Stimulated activated CD8-positive, alpha-beta memory T cell treated with anti-CD3 and anti-CD28 coated beads, Interleukin-7, amount 100 ng/mL, for 24 hours (primary cell): ENCODE measurements around the gene SOCS2.
A peak's percentile ranks its signal among the peaks of the same experiment; 100 is the strongest.

Experiments used
- DNase-seq: peaks from one replicate; pipeline ENCODE4 v3.0.0-alpha.2; 2020; ENCODE audit warnings: low read depth

SOCS2 gene

DNA sequence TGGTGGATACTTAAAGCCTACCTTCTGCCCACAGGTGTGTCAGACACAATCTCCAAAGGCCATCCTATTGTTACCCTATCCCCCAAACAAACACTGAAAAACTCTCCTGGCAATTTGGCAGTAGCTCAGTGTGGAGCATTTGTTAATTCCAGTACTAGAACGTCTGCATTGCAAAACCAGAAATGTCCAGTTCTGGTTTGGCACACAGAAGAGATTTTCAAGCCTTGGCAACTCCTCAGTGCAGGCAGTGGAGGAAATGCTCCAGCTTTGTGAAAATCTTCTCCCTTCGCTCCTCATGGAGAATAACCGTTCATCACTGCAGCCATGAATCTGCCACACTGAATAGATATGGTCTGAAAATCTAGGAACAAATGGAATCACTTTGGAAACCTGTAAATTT, 5.3 kb upstream of the SOCS2 start:
- DNase-seq: no peak

DNA sequence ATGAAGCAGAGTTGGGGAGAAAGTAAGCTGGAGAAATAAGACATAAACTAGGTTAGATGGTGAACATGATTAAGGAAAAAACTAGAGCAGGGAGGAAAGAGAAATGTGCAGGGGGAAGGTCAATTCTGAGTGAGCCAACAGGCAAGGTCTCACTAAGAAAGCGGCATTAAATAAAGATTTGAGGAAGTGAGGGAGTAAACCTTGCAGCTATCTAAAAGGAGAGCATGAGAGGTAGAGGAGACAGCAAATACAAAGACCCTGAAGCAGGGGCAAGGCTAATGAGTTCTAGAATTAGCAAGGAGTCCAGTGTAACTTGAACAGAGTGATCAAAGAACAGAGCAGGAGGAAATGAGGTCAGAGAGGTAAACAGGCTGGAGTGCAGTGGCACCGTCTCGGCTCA, 4.4 kb upstream of the SOCS2 start:
- no peak for DNase-seq

DNA sequence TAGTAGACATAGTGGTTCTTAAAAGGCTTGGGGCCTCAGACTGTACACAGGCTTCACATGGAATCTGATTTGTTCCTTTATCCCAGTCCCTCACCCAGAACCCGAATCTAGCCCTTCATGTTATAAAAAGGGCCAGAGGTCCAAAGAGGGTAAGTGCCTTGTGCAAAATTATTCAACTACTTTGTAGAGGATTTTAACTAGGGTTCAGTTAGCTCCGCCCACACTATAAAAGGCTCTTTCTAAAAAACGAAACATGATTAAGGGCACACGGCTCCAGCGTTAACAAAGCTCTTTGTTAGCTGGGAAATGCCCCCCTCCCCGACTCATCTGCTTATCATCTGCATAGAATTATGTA, 3.2 kb upstream of the SOCS2 start:
- no peak for DNase-seq

DNA sequence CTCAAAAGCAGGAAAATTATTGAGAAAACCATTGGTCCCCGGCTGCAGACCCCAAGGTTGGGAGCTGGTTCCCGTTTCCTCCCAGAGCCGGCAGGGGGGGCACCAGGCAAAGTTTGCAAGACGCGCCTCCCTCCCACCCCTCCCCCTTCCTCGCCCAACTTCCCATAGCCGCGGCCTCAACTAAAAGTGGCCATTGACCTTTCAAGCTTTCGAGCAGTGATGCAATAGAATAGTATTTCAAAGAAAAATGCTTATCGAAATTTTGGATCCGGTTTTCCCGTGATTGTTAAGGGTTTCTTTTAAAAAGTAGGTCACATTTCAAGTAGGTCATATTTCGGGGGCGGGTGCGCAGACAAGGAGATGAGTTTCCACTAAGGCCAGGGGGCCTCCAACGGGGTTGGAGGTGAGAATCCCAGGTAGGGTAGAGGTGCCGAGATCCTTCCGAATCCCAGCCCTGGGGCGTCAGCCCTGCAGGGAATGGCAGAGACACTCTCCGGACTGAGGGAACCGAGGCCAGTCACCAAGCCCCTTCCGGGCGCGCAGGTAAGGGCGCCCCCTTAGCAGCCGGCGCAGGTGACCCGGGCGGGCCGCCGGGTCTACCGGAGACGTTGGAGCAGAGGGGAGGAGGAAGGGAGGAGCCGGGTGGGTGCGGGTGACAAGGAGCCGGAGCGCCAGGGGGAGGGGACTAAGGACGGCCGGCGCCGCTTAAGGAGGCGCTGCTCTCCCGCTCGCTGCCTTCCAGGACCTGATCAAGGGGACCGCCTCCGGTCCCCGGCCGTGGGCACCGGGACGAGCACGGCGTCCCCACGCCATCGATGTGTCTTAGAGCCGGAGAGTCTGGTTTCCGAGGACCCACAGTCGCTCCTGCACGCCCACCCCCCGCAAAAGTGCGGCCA, 2.6 kb upstream of the SOCS2 start:
- DNase-seq: peak; percentile 67

DNA sequence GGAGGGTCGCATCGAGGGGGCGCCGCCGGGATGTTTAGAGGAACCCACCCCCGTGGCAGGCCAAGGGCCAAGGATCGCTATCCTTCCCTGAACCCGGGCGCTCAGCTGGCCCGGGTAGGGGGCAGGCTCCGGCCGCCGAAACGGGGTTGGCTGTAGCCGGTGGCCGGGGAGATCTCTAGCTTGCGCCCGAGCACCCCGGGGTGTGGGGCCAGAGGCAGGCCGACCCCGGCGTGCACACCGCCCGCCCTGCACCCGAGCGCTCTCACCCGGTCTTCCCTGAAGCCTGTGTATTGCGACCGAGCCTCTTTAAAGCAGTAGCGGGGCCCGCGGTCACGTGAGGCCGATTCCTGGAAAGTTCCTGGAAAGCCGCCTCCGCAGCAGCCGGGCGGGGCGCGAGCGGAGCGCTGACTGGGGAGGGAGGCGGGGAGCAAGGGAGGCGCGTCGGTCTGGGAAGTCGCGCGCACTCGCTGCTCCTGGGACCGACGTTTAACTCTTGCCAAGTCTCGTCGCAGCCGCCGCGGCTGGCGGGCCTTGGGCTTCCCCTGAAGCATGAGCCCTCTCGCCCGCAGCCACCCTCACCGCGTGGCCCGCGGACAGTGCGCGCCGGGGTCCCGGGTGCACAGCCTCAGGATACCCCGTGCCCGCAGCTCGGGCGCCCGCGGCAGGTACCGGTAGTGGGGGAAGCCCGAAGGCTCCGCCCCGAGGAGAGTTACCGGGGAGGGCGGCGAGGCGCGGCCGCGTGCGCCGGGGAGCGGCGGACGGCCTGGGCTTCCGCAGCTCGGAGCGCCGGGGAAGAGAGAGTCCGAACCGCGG, 1.7 kb upstream of the SOCS2 start:
- DNase-seq: peak; percentile 83

DNA sequence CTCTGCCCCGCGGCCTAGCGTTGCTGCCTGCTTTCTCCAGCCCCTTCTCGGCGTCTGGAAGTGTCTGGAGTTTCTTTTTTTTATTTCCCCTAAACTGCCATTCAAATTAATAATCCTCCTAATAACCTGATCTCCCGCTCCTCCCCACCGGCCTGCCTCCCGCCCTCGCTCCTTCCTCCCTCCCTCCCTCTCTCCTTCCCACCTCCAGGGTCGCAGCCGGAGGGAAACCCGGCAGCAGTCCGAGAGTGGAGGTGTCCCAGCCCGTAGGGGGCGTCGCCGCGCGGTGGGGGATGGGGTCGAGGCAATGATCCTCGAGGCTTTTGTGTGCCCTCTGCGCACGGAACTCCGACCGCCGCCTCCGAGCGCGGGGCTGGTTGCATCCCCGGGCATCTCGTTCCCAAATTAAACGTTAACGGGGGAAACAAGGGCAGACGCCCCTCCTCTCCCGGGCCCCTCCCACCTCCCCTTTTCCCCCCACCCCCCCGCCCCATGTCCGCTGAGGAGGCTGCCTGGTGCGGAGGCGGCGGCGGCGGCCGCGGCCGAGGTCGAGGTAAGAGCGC, 1.0 kb upstream of the SOCS2 start:
- peak; percentile 45 for DNase-seq

DNA sequence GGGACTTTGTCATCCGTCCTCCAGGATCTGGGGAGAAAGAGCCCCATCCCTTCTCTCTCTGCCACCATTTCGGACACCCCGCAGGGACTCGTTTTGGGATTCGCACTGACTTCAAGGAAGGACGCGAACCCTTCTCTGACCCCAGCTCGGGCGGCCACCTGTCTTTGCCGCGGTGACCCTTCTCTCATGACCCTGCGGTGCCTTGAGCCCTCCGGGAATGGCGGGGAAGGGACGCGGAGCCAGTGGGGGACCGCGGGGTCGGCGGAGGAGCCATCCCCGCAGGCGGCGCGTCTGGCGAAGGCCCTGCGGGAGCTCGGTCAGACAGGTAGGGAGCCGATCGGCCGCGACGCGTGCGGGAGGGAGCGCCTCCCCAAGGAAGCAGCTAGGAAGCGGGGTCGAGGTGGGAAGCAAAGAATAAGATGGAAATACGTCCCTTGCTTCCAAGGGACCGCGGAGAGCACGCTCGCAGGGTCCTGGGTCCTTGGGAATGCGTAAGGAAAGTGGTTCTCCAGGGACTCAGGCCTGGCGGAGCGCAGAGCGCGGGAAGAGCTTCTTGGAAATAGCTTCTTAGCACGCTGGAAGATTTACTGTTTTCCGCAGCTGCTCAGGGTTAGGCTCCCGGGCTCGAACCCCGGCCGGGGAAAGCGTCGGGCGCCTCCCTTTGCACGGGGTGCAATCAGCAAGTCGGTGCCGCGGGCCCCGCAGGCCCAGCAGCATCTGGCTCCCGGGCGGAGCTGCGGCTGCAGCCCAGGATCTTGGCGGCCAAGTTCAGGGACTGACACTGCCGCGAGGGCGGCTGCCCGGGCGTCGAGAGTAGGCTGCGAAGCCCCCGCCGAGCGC, 457 bp downstream of the SOCS2 start:
- no peak for DNase-seq

DNA sequence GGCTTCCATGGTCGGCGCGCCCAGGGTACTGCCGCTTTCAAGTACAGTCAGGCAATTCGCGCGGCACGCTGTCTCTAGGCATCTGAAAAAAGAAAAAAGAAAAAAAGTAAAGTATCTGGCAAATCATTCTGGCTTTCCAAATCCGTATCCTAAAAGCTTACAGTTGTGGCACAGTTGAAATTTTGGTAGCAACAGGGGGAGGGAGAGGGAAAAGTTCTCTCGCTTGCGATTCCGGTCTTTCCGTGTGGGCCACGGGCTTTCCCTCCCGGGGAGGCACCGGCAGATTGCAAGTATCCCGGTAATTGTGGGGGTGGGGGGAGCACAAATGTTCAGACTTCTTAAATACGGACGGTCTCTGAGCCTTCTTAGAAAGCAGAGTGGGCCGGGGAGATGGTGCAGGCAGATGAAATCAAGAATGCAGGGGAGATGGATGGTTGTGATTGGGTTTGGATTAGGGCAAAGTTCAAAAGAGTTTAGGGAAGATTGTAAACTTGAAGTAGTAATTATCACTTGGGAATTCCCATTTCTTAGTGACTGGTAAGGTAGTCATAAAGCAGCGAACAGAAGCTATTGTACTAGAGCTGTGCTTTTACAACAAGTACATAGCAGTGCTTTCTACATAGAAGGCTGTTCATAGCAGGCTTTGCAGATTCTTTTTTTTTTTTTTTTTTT, 1.2 kb downstream of the SOCS2 start:
- DNase-seq: no peak

DNA sequence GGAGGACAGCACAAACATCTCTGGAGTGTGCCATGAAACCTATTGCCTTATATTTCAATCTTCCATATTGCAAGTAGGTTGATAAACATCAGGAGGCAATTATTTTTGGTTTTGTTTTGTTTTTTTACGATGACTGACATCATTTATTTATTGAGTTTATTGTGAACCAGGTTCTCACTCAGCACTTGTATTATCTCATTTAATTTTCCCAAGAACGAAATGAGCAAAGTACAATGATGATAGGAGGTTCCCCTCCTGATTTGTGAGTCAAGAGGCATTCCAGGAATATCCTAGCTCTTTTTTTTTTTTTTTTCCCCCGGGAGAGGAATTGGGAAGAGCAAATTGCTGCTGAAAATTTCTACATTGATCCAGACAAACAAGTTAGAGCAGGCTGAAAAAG, 4.7 kb downstream of the SOCS2 start:
- DNase-seq: no peak

DNA sequence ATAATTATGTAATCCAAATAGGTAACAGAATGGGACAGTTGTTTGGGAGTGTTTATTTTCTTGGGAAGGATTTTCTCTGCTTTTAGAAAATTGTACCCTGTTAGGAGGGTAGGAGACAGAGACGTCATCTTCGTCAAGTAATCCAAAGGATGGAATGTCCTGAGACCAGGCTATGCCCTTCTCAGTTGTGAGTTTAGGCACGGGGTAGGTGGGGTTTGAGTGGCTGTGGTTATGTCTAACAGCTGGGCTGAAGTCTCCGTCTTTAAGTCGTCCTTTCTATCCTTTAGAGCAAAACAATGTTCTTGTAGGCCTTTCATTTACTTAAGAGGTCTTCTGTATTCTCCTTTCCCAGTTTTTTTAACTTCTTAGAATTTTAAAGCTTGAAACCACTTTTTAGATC, 5.7 kb downstream of the SOCS2 start:
- DNase-seq: no peak

DNA sequence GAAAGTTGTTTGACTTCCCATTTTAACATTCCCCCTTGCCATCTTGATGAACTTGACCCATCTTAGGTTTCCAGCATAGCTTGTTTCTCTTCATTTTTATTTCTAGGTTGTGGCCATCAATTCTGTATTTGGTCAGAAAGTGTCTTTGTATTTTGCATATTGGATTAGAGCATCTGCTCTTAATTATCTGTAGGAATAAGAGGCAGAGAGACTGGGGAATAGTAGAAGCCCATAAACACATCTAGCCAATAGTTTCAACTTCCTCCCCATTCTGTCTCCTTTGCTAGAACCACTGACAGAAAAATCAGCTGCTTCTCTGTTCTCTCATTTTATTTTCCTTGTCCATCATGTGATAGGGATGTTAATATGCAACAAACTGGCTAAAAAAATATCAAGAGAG, 8.2 kb downstream of the SOCS2 start:
- no peak for DNase-seq

DNA sequence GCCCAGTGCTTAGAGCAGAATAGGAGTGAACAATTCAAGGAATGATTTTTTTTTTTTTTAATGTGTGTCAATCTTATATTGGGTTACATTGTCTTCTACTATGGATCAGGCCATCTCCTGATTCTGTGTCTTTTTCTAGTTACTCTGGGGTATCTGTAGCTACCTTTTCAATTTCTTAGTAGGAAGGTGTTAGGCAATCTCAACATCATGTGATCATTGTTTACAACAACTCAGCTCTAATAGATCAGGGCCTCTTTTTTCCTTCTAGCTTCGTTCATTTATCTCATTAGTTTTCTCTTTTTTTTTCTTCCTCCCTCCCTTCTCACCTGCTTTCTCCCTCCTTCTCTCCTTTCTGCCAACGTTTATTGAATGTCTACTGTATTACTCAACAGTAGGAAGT, 8.9 kb downstream of the SOCS2 start:
- no peak for DNase-seq

DNA sequence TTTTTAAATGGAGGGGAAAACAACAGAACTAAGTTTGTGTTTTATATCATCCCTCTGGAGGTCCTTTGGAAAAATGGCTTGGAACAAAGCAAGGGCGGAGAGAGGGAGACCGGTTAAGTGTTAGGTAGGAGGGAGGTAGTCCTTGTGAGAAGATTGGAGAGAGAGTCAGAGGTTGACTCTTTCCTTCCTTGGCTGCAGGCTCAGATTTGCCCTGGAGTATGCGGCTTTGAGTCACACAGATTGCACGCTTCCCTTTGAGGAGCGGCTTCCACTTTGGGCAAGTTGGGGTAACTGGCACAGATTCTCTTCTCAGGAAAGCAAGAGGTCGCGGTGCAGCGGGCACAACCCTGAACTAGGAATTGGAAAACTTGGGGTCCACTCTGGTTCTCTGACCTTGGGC, 9.9 kb downstream of the SOCS2 start:
- no peak for DNase-seq

DNA sequence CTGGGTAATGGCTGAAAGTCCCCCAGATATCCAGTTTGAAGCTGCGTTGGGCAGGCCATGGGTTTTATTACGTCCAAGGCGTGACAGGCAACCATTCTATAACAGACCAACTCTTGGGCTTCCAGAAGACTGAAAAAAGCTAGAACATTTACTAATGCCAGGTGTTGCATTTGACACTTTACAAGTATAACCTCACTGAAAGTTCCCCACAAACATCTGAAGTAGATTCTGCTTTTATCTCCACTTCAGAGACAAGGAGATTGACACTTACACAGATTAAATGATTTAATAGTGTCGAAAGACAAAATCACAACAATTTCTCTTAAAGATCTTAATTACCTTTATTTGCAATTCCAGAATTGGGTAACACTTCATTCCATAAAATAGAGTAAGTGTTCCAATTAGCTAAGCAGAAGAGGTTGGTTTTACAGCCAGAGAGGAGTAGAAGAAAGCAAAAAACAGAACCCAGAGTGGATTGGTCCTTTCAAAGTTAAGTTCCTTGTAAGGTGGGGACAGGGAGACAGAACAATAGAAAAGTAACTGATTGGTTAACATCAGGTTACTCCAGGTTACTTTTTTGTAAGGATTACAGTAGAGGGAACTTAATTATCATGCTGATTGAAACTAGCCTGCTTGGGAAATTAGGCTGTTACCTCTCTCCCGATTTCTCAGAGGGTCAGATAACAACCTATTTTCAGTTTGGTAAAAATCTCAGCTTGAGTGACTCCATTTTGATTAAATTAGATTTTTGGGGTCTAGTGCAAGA, 11.3 kb downstream of the SOCS2 start:
- DNase-seq: no peak

DNA sequence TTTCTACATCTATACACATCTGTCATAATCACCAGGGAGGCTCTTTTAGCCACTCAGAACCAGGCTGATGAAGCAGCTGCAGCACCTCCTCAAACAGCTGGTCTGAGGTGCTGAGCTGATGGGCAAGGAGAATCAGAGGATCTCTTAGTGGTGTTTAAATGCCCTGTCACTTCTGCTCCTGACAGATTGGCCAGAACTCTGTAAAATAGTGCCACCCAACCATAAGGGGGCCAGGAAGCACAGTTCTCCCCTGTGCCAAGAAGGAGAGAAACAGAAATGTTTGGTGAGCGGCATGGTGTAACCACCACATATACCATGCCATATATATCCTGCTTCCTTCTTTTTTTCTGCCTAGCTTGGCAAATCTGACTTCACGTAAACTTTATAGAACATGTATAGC, 12.8 kb downstream of the SOCS2 start:
- no peak for DNase-seq

DNA sequence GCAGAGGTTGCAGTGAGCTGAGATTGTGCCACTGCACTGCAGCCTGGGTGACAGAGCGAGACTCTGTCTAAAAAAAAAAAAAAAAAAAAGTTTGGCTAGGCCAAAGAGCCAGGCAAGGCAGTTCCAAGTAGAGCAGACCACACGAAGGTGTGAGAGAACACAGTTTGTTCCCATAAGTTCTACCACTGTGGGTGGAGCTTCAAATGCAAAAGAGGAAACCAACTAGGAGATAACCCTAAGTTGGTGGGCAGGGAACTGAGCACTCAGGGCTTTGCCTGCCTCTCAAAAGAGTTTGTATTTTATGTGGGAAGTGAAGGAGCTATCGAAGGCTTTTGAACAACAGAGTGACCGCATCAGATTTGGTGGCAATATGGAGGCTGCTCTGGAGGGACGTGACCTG, 15.1 kb downstream of the SOCS2 start:
- no peak for DNase-seq

DNA sequence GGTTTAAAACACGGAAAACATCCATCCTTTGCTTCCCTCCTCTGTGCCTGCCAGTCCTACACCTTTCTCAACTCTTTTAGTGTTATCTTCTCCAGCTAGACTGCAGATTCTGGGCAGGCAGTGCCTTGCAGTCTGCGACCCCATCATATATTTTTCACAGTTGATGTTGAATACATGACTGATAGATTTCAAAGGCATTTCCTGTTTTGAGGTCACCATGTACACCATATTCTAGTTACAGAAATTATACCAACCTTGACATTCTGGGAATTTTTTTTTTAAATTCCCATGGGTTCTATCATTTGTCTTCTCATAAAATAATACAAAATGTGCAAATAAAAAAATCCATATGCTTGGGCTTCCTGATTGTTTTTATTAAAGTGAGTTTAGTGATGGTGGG, 16.6 kb downstream of the SOCS2 start:
- no peak for DNase-seq

DNA sequence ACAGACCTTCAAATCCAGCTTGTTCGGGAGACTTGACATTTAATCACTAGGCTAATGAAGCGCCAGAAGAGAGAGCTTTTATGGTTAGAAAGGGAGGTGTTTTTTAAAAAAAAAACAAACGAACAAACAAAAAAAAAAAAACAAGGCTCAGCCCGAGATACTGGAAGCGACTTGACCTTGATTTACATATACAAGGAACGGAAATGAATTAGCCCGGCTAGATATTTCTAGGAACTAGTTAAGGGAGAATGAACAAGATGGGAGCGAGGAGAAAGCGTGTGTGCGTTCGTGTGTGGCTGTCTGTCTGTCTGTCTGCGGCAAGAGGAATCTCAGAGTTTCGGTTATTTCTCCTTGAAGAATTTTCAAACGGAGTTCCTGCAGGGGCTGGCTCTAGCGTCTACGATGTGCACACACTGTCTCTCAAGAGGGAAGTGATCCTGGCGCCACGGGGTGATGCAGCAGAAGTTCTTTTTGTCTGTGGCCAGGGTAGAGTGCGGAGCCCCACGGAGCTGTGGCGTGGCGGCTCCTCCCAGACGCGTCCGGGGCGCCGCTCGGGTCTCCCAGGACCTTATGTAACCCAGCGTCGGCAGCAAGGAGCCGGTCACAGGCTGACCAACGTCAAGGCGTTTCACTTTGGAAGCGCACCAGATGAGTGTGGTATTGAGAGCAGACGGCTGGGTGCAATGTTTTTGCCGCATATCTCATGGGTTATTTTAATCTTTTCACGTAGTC, 18.8 kb downstream of the SOCS2 start:
- DNase-seq: no peak

DNA sequence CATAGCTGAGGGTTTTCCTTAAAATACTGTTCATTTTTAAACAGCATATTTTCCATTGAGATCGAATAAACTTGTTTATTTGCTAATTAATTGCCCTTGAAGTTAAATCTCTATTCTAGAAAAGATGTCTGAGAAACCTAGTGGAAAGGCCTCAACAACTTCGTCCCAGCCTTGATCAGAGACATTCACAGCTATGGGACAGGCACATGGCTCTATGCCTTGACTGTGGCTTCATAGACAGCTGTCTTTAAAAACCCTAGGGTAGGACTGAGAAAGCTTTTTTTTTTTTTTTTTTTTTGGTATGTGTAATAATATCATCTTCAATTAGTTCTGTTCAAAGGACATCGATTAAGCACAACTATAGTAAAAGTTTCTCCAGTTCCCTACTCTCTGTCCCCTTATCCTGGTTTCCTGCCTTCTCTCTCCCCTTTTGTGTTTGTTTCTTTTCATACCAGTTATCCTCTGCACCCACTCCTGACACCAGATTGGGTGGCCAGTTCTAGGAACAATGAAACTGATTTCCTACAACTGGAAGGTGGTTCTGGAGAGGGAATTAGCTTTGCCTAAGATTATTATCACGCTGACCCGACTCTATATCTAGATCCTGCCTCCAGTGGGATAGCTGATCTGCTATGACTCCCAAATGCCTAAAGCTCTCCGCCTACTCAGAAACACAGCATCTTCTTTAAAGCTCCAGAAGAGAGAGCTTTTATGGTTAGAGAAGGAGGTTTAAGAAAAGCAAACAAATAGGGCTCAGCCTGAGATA, 20.3 kb downstream of the SOCS2 start:
- no peak for DNase-seq
